Pancreas (tissue), 10 donors: ENCODE data around the gene CD247. TPM values are rescaled to one million over a fixed set of nuclear protein-coding genes. Genes with fewer than 3 reads are reported as not detected.
A peak's percentile ranks its signal among the peaks of the same experiment; 100 is the strongest.

ENCODE experiments used
- ATAC-seq, 4 donors: fragments of 200-7000 bp; cut with Tn5 transposase; one replicate each; pipeline versions ENCODE4 v1.8.0 to v1.9.1; 2020; ENCODE audit warnings: mild to moderate bottlenecking in 4 of 4, moderate library complexity in 4 of 4
- DNase-seq, 6 donors: peaks; one replicate each; pipeline ENCODE4 v3.0.0-alpha.2; 2020
- FAIRE-seq: peaks from 2 replicates; lab custom pipeline; 2012; peaks lifted over from hg19 to GRCh38; lab: Jason Lieb, UNC
- H3K27ac ChIP-seq, 4 donors: fragments of 200-600 bp; sonication (generic); 1 replicate in 3 of 4; 2 replicates in 1 of 4; pipeline versions ENCODE4 v1.5.0 to v1.8.0; 2020
- H3K27me3 ChIP-seq, 4 donors: fragments of 200-600 bp; one replicate each; pipeline ENCODE4 v1.8.0; 2021
- H3K36me3 ChIP-seq, 3 donors: fragments of 200-600 bp; sonication (generic) in 1 of 3; one replicate each; pipeline versions ENCODE4 v1.5.0 to v1.8.0; 2020 to 2021
- H3K4me1 ChIP-seq, 3 donors: fragments of 200-600 bp; one replicate each; pipeline ENCODE4 v1.8.0; 2021
- H3K4me3 ChIP-seq, 4 donors: fragments of 200-600 bp; sonication (generic) in 2 of 4; one replicate each; pipeline versions ENCODE4 v1.5.0 to v1.8.0; 2020 to 2021
- H3K9me3 ChIP-seq, 4 donors: fragments of 200-600 bp; one replicate each; pipeline ENCODE4 v1.8.0; 2021
- CTCF ChIP-seq, 4 donors: fragments of 200-600 bp; sonication (generic) in 3 of 4; IDR thresholded peaks; one replicate each; pipeline versions ENCODE4 v1.5.0 to v1.8.0; 2021; ENCODE audit warnings: antibody characterized with exemption in 4 of 4
- WGBS, 2 donors: extraction: QIAGEN DNeasy Blood & Tissue Kit; methylation state at CpG; one replicate each; pipeline ENCODE4 v1.1.7; 2013; 5-methylcytosine and 5-hydroxymethylcytosine counted together
- intact Hi-C, 3 donors: fragments of 100-400 bp; cut with DNase I; formaldehyde crosslinking; loops; one replicate each; pipeline versions ENCODE4 v1.11.1 to v1.14.2; 2022
- polyA plus RNA-seq, 2 donors: library from polyadenylated mRNA; stranded (reverse); fragments of 200-250 nt; gene quantifications; one replicate each; pipeline ENCODE4 v1.2.3, GENCODE V29; 2013
- total RNA-seq, 6 donors: library from RNA; stranded (reverse); fragmentation: NEBNext Ultra II Directional in 4 of 6; extraction: Animal tissue kit (Norgen Biotek cat#: 25700) in 4 of 6; gene quantifications; one replicate each; pipeline versions ENCODE4 v1.2.1 to v1.2.4, GENCODE V29; 2021 to 2023
- donor health status: healthy with polysubstance abuse.
- donor health status: DM: no; HTN: no; CAD: no; lungs with moderate emphysema.
- donor health status: DM: no; HTN: no; CAD: no.
- donor health status: control.
- donor health status: control.
- donor health status: Bipolar disorder and iron deficiency.
- donor health status: DM: yes; HTN: yes; CAD: no.
- donor health status: DM: no; HTN: no; CAD: no.
- donor health status: DM: no; HTN: no; CAD: no.
- donor health status: DM: yes; HTN: yes; CAD: no.

CD247 gene
- total and polyA plus RNA-seq, 8 donors, result 0.14 to 0.95 (median 0.56) TPM; not detected in 1

- Histone ChIP-seq H3K4me1 (peaks cover 0 to 5% (median 0%) of the 10 kb centered on the region in 3 donors), H3K27me3 (no peaks in the 10 kb centered on the region), H3K9me3 (no peaks in the 10 kb centered on the region), H3K27ac (no peak overlapping the region), H3K4me3 (no peak overlapping the region), H3K36me3 (no peaks in the 10 kb centered on the region)
- intact Hi-C loops, result loop anchor here (5.0 to 10.0 kb wide), 4 partner anchors 41 to 378 kb away; no protein-coding TSS in a partner anchor
- 72 to 80% methylated on average over 9 of the region's 9 CpGs for WGBS, 2 donors
- ATAC-seq (no peak), DNase-seq (no peak), FAIRE-seq (no peak)
- no peak for TF ChIP-seq CTCF (IDR thresholded peaks at IDR 0.05)
These were observed 75.3 kb downstream of the CD247 start for GRCh38 chr1:167442854-167443565.

- intact Hi-C loops, result loop anchor here (5.0 to 10.0 kb wide), 4 partner anchors 40 to 377 kb away; no protein-coding TSS in a partner anchor
- peaks cover 0 to 5% (median 0%) of the 10 kb centered on the region in 3 donors for H3K4me1 ChIP-seq
- no peak overlapping the region for H3K27ac ChIP-seq
- H3K36me3 ChIP-seq, result no peaks in the 10 kb centered on the region
- DNase-seq (peak; percentile 68 to 94 (median 82)), FAIRE-seq (no peak), ATAC-seq (peak; percentile 89 to 98 (median 94))
- TF ChIP-seq CTCF (IDR thresholded peaks at IDR 0.05), result peak; percentile 61 to 74 (median 71)
- no peak overlapping the region for H3K4me3 ChIP-seq
- no peaks in the 10 kb centered on the region for H3K9me3 ChIP-seq
- WGBS, 2 donors, result 46 to 51% methylated on average over 12 of the region's 12 CpGs
- H3K27me3 ChIP-seq, result no peaks in the 10 kb centered on the region
These were observed 76.0 kb downstream of the CD247 start for GRCh38 chr1:167442142-167442848.

GRCh38 chr1:167441222-167441621, 77.1 kb downstream of the CD247 start:
- H3K4me3 ChIP-seq, result no peak overlapping the region
- intact Hi-C loops, result loop anchor here (5.0 to 10.0 kb wide), 4 partner anchors 39 to 376 kb away; no protein-coding TSS in a partner anchor
- H3K36me3 ChIP-seq, result no peaks in the 10 kb centered on the region
- no peak for TF ChIP-seq CTCF (IDR thresholded peaks at IDR 0.05)
- no peaks in the 10 kb centered on the region for H3K9me3 ChIP-seq
- H3K27ac ChIP-seq, result no peak overlapping the region
- DNase-seq, result no peak
- WGBS, 2 donors, result 90 to 94% methylated on average over 2 to 3 of the region's 3 CpGs
- no peak for FAIRE-seq
- peaks cover 0 to 5% (median 0%) of the 10 kb centered on the region in 3 donors for H3K4me1 ChIP-seq
- no peaks in the 10 kb centered on the region for H3K27me3 ChIP-seq
- ATAC-seq, result no peak

GRCh38 chr1:167440776-167441175, 77.6 kb downstream of the CD247 start:
- H3K36me3 ChIP-seq, result no peaks in the 10 kb centered on the region
- peaks cover 0 to 5% (median 0%) of the 10 kb centered on the region in 3 donors for H3K4me1 ChIP-seq
- no peak for TF ChIP-seq CTCF (IDR thresholded peaks at IDR 0.05)
- no peak overlapping the region for H3K27ac ChIP-seq
- no peaks in the 10 kb centered on the region for H3K9me3 ChIP-seq
- DNase-seq (no peak), FAIRE-seq (no peak), ATAC-seq (no peak)
- H3K27me3 ChIP-seq, result no peaks in the 10 kb centered on the region
- WGBS, 2 donors, result 83 to 87% methylated on average over 8 of the region's 8 CpGs
- no peak overlapping the region for H3K4me3 ChIP-seq
- intact Hi-C loops, result loop anchor here (5.0 to 10.0 kb wide), 4 partner anchors 38 to 376 kb away; no protein-coding TSS in a partner anchor
